ENCODE results near the gene CHAF1B.

DNA sequence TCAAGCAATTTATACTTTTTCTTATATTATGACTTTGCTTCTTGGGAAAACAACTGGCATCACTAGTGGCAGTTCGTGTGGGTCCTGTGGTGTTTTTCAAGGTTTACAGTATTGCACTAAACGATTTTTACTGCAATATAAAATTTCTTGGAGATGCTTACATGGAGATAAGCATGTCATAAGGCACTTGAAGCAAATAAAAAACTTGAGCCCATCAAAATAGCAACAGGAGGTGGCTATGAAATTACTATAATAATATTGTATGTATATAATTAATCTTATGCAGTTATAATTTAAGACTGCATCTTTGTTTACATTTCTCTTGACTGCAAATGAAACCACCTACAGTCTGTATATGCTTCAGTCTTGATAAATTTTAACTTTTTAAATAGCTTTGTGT is 29.3 kb upstream of the CHAF1B start:
- TF ChIP-seq, protein P1, sequence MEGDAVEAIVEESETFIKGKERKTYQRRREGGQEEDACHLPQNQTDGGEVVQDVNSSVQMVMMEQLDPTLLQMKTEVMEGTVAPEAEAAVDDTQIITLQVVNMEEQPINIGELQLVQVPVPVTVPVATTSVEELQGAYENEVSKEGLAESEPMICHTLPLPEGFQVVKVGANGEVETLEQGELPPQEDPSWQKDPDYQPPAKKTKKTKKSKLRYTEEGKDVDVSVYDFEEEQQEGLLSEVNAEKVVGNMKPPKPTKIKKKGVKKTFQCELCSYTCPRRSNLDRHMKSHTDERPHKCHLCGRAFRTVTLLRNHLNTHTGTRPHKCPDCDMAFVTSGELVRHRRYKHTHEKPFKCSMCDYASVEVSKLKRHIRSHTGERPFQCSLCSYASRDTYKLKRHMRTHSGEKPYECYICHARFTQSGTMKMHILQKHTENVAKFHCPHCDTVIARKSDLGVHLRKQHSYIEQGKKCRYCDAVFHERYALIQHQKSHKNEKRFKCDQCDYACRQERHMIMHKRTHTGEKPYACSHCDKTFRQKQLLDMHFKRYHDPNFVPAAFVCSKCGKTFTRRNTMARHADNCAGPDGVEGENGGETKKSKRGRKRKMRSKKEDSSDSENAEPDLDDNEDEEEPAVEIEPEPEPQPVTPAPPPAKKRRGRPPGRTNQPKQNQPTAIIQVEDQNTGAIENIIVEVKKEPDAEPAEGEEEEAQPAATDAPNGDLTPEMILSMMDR (IDR thresholded peaks at IDR 0.05): no peak
- TF ChIP-seq POLR2A (IDR thresholded peaks at IDR 0.05) (no peak), EP300 (IDR thresholded peaks at IDR 0.05) (no peak)

Data from ovary (tissue), 3 donors.